Ascending aorta (tissue), 2 donors: ENCODE data around the gene CMIP. TPM values are rescaled to one million over a fixed set of nuclear protein-coding genes. Genes with fewer than 3 reads are reported as not detected.
A peak's percentile ranks its signal among the peaks of the same experiment; 100 is the strongest.

Source experiments
- DNase-seq, 2 donors: peaks; one replicate each; pipeline ENCODE4 v3.0.0-alpha.2; 2019; ENCODE audit warnings: low spot score in 2 of 2
- H3K27ac ChIP-seq, 2 donors: fragments of 200-600 bp; sonication (generic); one replicate each; pipeline ENCODE4 v1.5.1; 2016 to 2017; ENCODE audit warnings: mild to moderate bottlenecking in 1 of 2
- H3K27me3 ChIP-seq: fragments of 200-600 bp; sonication (generic); one replicate; pipeline ENCODE4 v1.5.1; 2017
- H3K36me3 ChIP-seq, 2 donors: fragments of 200-600 bp; sonication (generic); one replicate each; pipeline ENCODE4 v1.5.1; 2016
- H3K4me1 ChIP-seq, 2 donors: fragments of 200-600 bp; sonication (generic); one replicate each; pipeline ENCODE4 v1.5.1; 2016 to 2017; ENCODE audit warnings: mild to moderate bottlenecking in 1 of 2
- H3K4me3 ChIP-seq, 2 donors: fragments of 200-600 bp; sonication (generic); one replicate each; pipeline ENCODE4 v1.5.1; 2016 to 2017; ENCODE audit warnings: mild to moderate bottlenecking in 1 of 2
- H3K9me3 ChIP-seq, 2 donors: fragments of 200-600 bp; sonication (generic); one replicate each; pipeline ENCODE4 v1.5.1; 2016
- intact Hi-C: fragments of 100-400 bp; cut with DNase I; formaldehyde crosslinking; loops from one replicate; pipeline ENCODE4 v1.15.1; 2023
- total RNA-seq: library from RNA; depleted of rRNA; stranded (reverse); fragments of >200 nt; gene quantifications from one replicate; pipeline ENCODE4 v1.1.0, GENCODE V29; 2016
- TF ChIP-seq, protein P1 (sequence below), 3 experiments: fragments of 200-600 bp in 2 of 3; fragments of 450-650 bp in 1 of 3; sonication (generic) in 2 of 3; IDR thresholded peaks; one replicate each; pipeline ENCODE4 v1.5.1; 2016 to 2019; ENCODE audit warnings: antibody characterized with exemption in 3 of 3, mild to moderate bottlenecking in 1 of 3, moderate library complexity in 1 of 3

The CMIP gene
- total RNA-seq, 1 donor from 2014 or later: 110 TPM

- H3K36me3 ChIP-seq: no peaks in the 10 kb centered on the region
- no peak for DNase-seq
- no peaks in the 10 kb centered on the region for H3K27me3 ChIP-seq
- intact Hi-C loops: no loop called here
- H3K4me1 ChIP-seq: peaks cover 0 to 9% of the 10 kb centered on the region in 2 donors
- H3K27ac ChIP-seq: no peak overlapping the region
- H3K9me3 ChIP-seq: no peaks in the 10 kb centered on the region
- no peak overlapping the region for H3K4me3 ChIP-seq
- TF ChIP-seq, protein P1, sequence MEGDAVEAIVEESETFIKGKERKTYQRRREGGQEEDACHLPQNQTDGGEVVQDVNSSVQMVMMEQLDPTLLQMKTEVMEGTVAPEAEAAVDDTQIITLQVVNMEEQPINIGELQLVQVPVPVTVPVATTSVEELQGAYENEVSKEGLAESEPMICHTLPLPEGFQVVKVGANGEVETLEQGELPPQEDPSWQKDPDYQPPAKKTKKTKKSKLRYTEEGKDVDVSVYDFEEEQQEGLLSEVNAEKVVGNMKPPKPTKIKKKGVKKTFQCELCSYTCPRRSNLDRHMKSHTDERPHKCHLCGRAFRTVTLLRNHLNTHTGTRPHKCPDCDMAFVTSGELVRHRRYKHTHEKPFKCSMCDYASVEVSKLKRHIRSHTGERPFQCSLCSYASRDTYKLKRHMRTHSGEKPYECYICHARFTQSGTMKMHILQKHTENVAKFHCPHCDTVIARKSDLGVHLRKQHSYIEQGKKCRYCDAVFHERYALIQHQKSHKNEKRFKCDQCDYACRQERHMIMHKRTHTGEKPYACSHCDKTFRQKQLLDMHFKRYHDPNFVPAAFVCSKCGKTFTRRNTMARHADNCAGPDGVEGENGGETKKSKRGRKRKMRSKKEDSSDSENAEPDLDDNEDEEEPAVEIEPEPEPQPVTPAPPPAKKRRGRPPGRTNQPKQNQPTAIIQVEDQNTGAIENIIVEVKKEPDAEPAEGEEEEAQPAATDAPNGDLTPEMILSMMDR (IDR thresholded peaks at IDR 0.05): no peak
Observed at GRCh38 chr16:81728435-81728834, 283.8 kb downstream of the CMIP start.

- intact Hi-C loops: no loop called here
- Histone ChIP-seq H3K9me3 (no peaks in the 10 kb centered on the region), H3K36me3 (no peaks in the 10 kb centered on the region), H3K4me1 (peaks cover 0 to 9% of the 10 kb centered on the region in 2 donors), H3K27ac (no peak overlapping the region), H3K27me3 (no peaks in the 10 kb centered on the region), H3K4me3 (no peak overlapping the region)
- TF ChIP-seq, protein P1 (IDR thresholded peaks at IDR 0.05): no peak
- DNase-seq: no peak
Observed at GRCh38 chr16:81729451-81729850, 284.8 kb downstream of the CMIP start.

DNA sequence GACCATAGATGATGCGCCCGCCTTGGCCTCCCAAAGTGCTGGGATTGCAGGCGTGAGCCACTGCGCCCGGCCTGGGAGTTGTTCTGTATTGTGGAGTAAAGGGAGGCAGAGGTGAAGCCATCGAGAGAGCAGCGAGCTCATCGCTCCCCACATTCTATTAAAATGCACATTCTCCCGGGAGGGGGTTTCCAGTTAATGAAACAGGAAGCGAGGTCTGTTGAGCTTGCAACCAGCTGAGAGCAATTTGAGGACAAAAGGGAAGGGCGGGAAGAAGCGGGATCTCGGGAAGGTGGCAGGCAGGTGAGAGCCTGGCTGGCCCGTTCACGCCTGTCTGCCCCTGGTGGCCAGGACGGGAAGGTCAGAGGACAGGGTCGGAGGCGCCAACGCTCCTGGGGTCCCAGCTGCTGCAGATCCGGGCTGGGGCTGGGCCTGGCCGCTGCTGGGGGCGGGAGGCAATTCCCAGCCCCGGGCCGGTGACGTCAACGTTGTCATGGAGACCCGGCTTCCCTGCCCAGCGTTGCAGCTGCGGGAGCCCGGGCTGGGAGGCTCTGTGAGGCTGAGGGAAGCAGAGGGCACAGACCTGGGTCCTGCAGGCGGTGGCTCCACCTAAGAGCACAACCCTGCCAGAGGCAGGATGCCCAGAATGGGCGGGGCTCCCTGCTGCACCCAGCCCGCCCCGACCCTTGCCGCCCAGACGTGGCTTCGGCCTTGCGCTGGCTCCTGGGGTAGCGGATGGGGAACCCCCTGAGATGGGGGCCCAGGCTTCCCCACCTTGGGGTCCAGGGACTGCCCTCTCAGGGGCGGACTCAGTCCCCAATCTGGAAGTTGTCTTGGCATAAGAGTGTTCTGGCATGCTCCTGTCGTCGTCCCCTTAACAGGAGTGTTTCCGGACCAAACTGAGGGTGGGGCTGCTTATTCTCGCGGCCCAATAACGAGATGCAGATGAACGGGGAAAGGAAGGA, 285.8 kb downstream of the CMIP start:
- peak in 1 of 2 donors; percentile 87 for DNase-seq
- intact Hi-C loops: loop anchor here (10.0 kb wide), 1 partner anchor 526 kb away; no protein-coding TSS in a partner anchor
- Histone ChIP-seq H3K36me3 (no peaks in the 10 kb centered on the region), H3K9me3 (no peaks in the 10 kb centered on the region), H3K4me3 (peak overlapping the region; percentile 44), H3K4me1 (peaks cover 0 to 9% of the 10 kb centered on the region in 2 donors), H3K27ac (no peak overlapping the region), H3K27me3 (no peaks in the 10 kb centered on the region)
- TF ChIP-seq, protein P1 (IDR thresholded peaks at IDR 0.05): peak; percentile 4 to 48 (median 40)

- DNase-seq: no peak
- H3K4me3 ChIP-seq: no peak overlapping the region
- no peaks in the 10 kb centered on the region for H3K36me3 ChIP-seq
- TF ChIP-seq, protein P1 (IDR thresholded peaks at IDR 0.05): no peak
- peaks cover 0 to 9% of the 10 kb centered on the region in 2 donors for H3K4me1 ChIP-seq
- no peak overlapping the region for H3K27ac ChIP-seq
- intact Hi-C loops: loop anchor here (10.0 kb wide), 1 partner anchor 527 kb away; no protein-coding TSS in a partner anchor
- H3K9me3 ChIP-seq: no peaks in the 10 kb centered on the region
- H3K27me3 ChIP-seq: no peaks in the 10 kb centered on the region
Observed at GRCh38 chr16:81731649-81732048, 287.0 kb downstream of the CMIP start.

- Histone ChIP-seq H3K27me3 (no peaks in the 10 kb centered on the region), H3K9me3 (no peaks in the 10 kb centered on the region), H3K27ac (no peak overlapping the region), H3K36me3 (no peaks in the 10 kb centered on the region), H3K4me1 (peaks cover 0 to 9% of the 10 kb centered on the region in 2 donors), H3K4me3 (no peak overlapping the region)
- intact Hi-C loops: loop anchor here (10.0 kb wide), 1 partner anchor 528 kb away; no protein-coding TSS in a partner anchor
- no peak for DNase-seq
- TF ChIP-seq, protein P1 (IDR thresholded peaks at IDR 0.05): no peak
Observed at GRCh38 chr16:81732699-81733098, 288.1 kb downstream of the CMIP start.
